HG02884 (cell line): ENCODE results near the gene BNIP3.
A peak's percentile ranks its signal among the peaks of the same experiment; 100 is the strongest.

Source experiments
- ATAC-seq: cut with Tn5 transposase; IDR thresholded peaks from one replicate; pipeline ENCODE4 v1.9.1; 2021; ENCODE audit warnings: mild to moderate bottlenecking, moderate library complexity; ENCODE audit not compliant: unreplicated experiment

The BNIP3 gene

GRCh38 chr10:131981429-131982184 is at the start of gene BNIP3:
Gene BNIP3 (minus strand): TSS chr10:131981923. CDS start chr10:131981806, 117 bp downstream.
- ATAC-seq = peak; percentile 81

GRCh38 chr10:132030898-132031463 is 49.3 kb upstream of the BNIP3 start:
- no peak for ATAC-seq

- no peak for ATAC-seq
Observed at GRCh38 chr10:132028706-132029105, 47.0 kb upstream of the BNIP3 start.

GRCh38 chr10:132027423-132027983 is 45.8 kb upstream of the BNIP3 start:
- no peak for ATAC-seq

GRCh38 chr10:132023092-132023811 is 41.5 kb upstream of the BNIP3 start:
- peak; percentile 73 for ATAC-seq

- no peak for ATAC-seq
Observed at GRCh38 chr10:132022241-132022640, 40.5 kb upstream of the BNIP3 start.

- ATAC-seq = no peak
Observed at GRCh38 chr10:132021504-132022143, 39.9 kb upstream of the BNIP3 start.

GRCh38 chr10:132021046-132021445 is 39.3 kb upstream of the BNIP3 start:
- no peak for ATAC-seq

GRCh38 chr10:132020456-132020855 is 38.7 kb upstream of the BNIP3 start:
- no peak for ATAC-seq

- ATAC-seq = no peak
Observed at GRCh38 chr10:132019366-132019765, 37.6 kb upstream of the BNIP3 start.

- no peak for ATAC-seq
Observed at GRCh38 chr10:132018446-132018845, 36.7 kb upstream of the BNIP3 start.

- ATAC-seq = no peak
Observed at GRCh38 chr10:132016514-132016913, 34.8 kb upstream of the BNIP3 start.

- ATAC-seq = no peak
Observed at GRCh38 chr10:132011445-132011844, 29.7 kb upstream of the BNIP3 start.

- no peak for ATAC-seq
Observed at GRCh38 chr10:132011024-132011423, 29.3 kb upstream of the BNIP3 start.

GRCh38 chr10:132010483-132010882 is 28.8 kb upstream of the BNIP3 start:
- no peak for ATAC-seq

- ATAC-seq = no peak
Observed at GRCh38 chr10:132009575-132009974, 27.9 kb upstream of the BNIP3 start.

- ATAC-seq = no peak
Observed at GRCh38 chr10:132007681-132008080, 26.0 kb upstream of the BNIP3 start.

GRCh38 chr10:132006966-132007365 is 25.2 kb upstream of the BNIP3 start:
- no peak for ATAC-seq

GRCh38 chr10:132005147-132005546 is 23.4 kb upstream of the BNIP3 start:
- no peak for ATAC-seq

- no peak for ATAC-seq
Observed at GRCh38 chr10:132004052-132004451, 22.3 kb upstream of the BNIP3 start.

GRCh38 chr10:132003282-132003924 is 21.7 kb upstream of the BNIP3 start:
- ATAC-seq = no peak
